ENCODE data around the gene NWD2. TPM values are rescaled to one million over a fixed set of nuclear protein-coding genes. Genes with fewer than 3 reads are reported as not detected.

NWD2 gene
- total and polyA plus RNA-seq, 9 of the 15 experiments (the other 6 are each of a cell fraction or from before 2014, with no cell fraction given), result not detected

DNA sequence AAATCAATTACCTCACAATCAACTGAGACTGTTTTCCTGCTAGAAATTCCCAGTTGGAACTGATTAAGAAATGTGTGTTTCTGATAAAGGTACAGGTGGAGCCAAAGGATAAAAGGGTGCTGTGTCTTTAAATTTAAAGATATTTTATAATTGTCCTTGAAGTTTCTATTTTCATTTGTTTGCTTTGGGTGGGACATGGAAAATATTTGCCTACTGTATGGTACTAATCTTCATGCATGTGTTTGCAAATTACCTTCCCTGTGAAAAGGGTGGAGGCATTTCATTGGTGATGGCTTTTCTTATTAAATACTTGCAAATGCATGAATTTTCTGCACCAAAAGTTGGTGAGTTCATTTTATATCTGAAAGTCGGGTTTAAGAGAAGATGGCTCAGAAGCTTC is 225.7 kb downstream of the NWD2 start (continued):
- TF ChIP-seq, protein P1, sequence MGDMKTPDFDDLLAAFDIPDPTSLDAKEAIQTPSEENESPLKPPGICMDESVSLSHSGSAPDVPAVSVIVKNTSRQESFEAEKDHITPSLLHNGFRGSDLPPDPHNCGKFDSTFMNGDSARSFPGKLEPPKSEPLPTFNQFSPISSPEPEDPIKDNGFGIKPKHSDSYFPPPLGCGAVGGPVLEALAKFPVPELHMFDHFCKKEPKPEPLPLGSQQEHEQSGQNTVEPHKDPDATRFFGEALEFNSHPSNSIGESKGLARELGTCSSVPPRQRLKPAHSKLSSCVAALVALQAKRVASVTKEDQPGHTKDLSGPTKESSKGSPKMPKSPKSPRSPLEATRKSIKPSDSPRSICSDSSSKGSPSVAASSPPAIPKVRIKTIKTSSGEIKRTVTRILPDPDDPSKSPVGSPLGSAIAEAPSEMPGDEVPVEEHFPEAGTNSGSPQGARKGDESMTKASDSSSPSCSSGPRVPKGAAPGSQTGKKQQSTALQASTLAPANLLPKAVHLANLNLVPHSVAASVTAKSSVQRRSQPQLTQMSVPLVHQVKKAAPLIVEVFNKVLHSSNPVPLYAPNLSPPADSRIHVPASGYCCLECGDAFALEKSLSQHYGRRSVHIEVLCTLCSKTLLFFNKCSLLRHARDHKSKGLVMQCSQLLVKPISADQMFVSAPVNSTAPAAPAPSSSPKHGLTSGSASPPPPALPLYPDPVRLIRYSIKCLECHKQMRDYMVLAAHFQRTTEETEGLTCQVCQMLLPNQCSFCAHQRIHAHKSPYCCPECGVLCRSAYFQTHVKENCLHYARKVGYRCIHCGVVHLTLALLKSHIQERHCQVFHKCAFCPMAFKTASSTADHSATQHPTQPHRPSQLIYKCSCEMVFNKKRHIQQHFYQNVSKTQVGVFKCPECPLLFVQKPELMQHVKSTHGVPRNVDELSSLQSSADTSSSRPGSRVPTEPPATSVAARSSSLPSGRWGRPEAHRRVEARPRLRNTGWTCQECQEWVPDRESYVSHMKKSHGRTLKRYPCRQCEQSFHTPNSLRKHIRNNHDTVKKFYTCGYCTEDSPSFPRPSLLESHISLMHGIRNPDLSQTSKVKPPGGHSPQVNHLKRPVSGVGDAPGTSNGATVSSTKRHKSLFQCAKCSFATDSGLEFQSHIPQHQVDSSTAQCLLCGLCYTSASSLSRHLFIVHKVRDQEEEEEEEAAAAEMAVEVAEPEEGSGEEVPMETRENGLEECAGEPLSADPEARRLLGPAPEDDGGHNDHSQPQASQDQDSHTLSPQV (IDR thresholded peaks at IDR 0.05), result no peak
- TF ChIP-seq NCOR1 (IDR thresholded peaks at IDR 0.05), result no peak

DNA sequence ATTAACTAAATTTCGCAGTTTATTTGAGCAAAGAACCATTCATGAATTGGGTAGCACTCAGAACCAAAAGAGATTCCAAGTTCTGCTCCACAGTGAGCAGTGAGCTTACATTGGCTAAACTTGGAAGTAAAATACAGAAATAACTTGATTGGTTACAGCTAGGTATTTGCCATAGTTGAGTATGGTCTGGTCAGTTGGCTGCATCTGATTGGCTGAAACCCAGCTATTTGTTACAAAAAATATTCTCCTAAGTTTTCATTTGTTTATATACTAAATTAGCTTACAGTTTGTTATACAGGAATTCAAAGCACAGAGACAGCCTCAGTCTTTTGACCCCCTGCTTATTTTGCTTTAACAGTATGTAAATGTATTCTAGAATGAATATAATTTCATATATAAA is 226.6 kb downstream of the NWD2 start:
- POLR2A ChIA-PET, result no interaction called here
- WGBS (ENCODE audit: insufficient coverage, low coverage, missing lambda C conversion rate), result 0% methylated on average over 1 of the region's 1 CpG
- H3K9me3 ChIP-seq (replicated peaks; ENCODE audit: control insufficient read depth, insufficient read depth, low read depth, low read length), result no peaks in the 10 kb centered on the region
- no peaks in the 10 kb centered on the region for H3K4me1 ChIP-seq (replicated peaks in 1 of 2; ENCODE audit: control insufficient read depth in 2 of 2, insufficient read depth in 2 of 2, low read length in 2 of 2)
- H3K27ac ChIP-seq (ENCODE audit: extremely low read depth, low read depth, low read length), result no peak overlapping the region
- H3K9ac ChIP-seq (ENCODE audit: insufficient read depth in 1 of 2, low read depth in 2 of 2, low read length in 2 of 2), result no peak overlapping the region
- no peaks in the 10 kb centered on the region for H3K27me3 ChIP-seq (ENCODE audit: control insufficient read depth in 2 of 2, insufficient read depth in 2 of 2, low read length in 2 of 2)
- no peak for FAIRE-seq
- ATAC-seq, result no peak
- no peaks in the 10 kb centered on the region for H3K36me3 ChIP-seq (ENCODE audit: control insufficient read depth, insufficient read depth, low read length)
- no peaks in the 10 kb centered on the region for H4K20me1 ChIP-seq (replicated peaks; ENCODE audit: control insufficient read depth, insufficient read depth, low read length)
- no peak overlapping the region for H3K4me2 ChIP-seq (ENCODE audit: insufficient read depth, low read length)
- CTCF ChIA-PET (ENCODE audit: low intra/inter-chr PET ratio), result no interaction called here
- DNase-seq (ENCODE audit: extremely low read depth in 1 of 4, low spot score in 3 of 4), result no peak
- no peak overlapping the region for H2AFZ ChIP-seq (ENCODE audit: low read depth, low read length)
- intact Hi-C loops (cut with micrococcal nuclease) (no loop called here), in situ Hi-C loops (cut with MboI) (no loop called here)
- no TSS peak for BruUV-seq (replicated peaks)
- H3K79me2 ChIP-seq (ENCODE audit: control insufficient read depth, insufficient read depth, low read length), result no peaks in the 10 kb centered on the region
- H3K4me3 ChIP-seq, result no peak overlapping the region
- no peaks in the 10 kb centered on the region for H3K9me1 ChIP-seq (ENCODE audit: control insufficient read depth, insufficient read depth, low read length)
- TF ChIP-seq SMARCB1 (IDR thresholded peaks at IDR 0.05; ENCODE audit: insufficient read length, low read depth) (no peak), DMBX1 (CRISPR knock-in tag; IDR thresholded peaks at IDR 0.05; ENCODE audit: borderline replicate concordance) (no peak), ELF1 (tag; IDR thresholded peaks at IDR 0.05) (no peak), HMG20B (CRISPR knock-in tag; IDR thresholded peaks at IDR 0.05) (no peak), ZNF584 (CRISPR knock-in tag; IDR thresholded peaks at IDR 0.05; ENCODE audit: low read depth) (no peak), SRF (CRISPR knock-in tag; IDR thresholded peaks at IDR 0.05) (no peak), HDAC3 (IDR thresholded peaks at IDR 0.05; ENCODE audit: borderline replicate concordance, partially characterized antibody) (no peak), RUNX1 (IDR thresholded peaks at IDR 0.05; ENCODE audit: low read depth) (no peak), GTF2A2 (tag; IDR thresholded peaks at IDR 0.05) (no peak)
- TF ChIP-seq, protein P2, sequence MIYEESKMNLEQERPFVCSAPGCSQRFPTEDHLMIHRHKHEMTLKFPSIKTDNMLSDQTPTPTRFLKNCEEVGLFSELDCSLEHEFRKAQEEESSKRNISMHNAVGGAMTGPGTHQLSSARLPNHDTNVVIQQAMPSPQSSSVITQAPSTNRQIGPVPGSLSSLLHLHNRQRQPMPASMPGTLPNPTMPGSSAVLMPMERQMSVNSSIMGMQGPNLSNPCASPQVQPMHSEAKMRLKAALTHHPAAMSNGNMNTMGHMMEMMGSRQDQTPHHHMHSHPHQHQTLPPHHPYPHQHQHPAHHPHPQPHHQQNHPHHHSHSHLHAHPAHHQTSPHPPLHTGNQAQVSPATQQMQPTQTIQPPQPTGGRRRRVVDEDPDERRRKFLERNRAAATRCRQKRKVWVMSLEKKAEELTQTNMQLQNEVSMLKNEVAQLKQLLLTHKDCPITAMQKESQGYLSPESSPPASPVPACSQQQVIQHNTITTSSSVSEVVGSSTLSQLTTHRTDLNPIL (CRISPR knock-in tag; IDR thresholded peaks at IDR 0.05), result no peak
- TF ChIP-seq, protein P3, sequence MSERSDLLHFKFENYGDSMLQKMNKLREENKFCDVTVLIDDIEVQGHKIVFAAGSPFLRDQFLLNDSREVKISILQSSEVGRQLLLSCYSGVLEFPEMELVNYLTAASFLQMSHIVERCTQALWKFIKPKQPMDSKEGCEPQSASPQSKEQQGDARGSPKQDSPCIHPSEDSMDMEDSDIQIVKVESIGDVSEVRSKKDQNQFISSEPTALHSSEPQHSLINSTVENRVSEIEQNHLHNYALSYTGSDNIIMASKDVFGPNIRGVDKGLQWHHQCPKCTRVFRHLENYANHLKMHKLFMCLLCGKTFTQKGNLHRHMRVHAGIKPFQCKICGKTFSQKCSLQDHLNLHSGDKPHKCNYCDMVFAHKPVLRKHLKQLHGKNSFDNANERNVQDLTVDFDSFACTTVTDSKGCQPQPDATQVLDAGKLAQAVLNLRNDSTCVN (CRISPR knock-in tag; IDR thresholded peaks at IDR 0.05), result no peak
- TF ChIP-seq, protein P4, sequence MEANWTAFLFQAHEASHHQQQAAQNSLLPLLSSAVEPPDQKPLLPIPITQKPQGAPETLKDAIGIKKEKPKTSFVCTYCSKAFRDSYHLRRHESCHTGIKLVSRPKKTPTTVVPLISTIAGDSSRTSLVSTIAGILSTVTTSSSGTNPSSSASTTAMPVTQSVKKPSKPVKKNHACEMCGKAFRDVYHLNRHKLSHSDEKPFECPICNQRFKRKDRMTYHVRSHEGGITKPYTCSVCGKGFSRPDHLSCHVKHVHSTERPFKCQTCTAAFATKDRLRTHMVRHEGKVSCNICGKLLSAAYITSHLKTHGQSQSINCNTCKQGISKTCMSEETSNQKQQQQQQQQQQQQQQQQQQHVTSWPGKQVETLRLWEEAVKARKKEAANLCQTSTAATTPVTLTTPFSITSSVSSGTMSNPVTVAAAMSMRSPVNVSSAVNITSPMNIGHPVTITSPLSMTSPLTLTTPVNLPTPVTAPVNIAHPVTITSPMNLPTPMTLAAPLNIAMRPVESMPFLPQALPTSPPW (CRISPR knock-in tag; IDR thresholded peaks at IDR 0.05), result no peak
